ENCODE measurements around the gene FLOT2.
"Not testable (repeated sequence)": the region's sequence is repeated elsewhere in the genome, so short reads cannot be mapped to it uniquely, and the experiment has no call there.

Gene FLOT2

GRCh38 chr17:28907709-28908475, 10.4 kb upstream of the FLOT2 start:
- Mint-ChIP-seq H3K4me3 (no peak overlapping the region), H3K36me3 (ENCODE audit: low read depth) (peaks cover 27% of the 10 kb centered on the region), H3K27ac (peak overlapping the region; percentile 14), H3K9me3 (no peaks in the 10 kb centered on the region), H3K27me3 (no peaks in the 10 kb centered on the region), H3K4me1 (no peaks in the 10 kb centered on the region)
- ATAC-seq (no peak), DNase-seq (no peak)

- no peaks in the 10 kb centered on the region for H3K27me3 Mint-ChIP-seq
- no peak for DNase-seq
- peak overlapping the region; percentile 13 for H3K27ac Mint-ChIP-seq
- peaks cover 5% of the 10 kb centered on the region for H3K4me1 Mint-ChIP-seq
- ATAC-seq = no peak
- H3K9me3 Mint-ChIP-seq = no peaks in the 10 kb centered on the region
- H3K4me3 Mint-ChIP-seq = no peak overlapping the region
- peaks cover 22% of the 10 kb centered on the region for H3K36me3 Mint-ChIP-seq (ENCODE audit: low read depth)
Measured at GRCh38 chr17:28906706-28907438, 9.3 kb upstream of the FLOT2 start.

- DNase-seq (no peak), ATAC-seq (no peak)
- no peaks in the 10 kb centered on the region for H3K9me3 Mint-ChIP-seq
- peaks cover 22% of the 10 kb centered on the region for H3K36me3 Mint-ChIP-seq (ENCODE audit: low read depth)
- no peaks in the 10 kb centered on the region for H3K27me3 Mint-ChIP-seq
- H3K4me1 Mint-ChIP-seq = peaks cover 11% of the 10 kb centered on the region
- no peak overlapping the region for H3K4me3 Mint-ChIP-seq
- H3K27ac Mint-ChIP-seq = no peak overlapping the region
Measured at GRCh38 chr17:28906276-28906675, 8.7 kb upstream of the FLOT2 start.

GRCh38 chr17:28904800-28905199, 7.3 kb upstream of the FLOT2 start:
- H3K9me3 Mint-ChIP-seq = no peaks in the 10 kb centered on the region
- peaks cover 17% of the 10 kb centered on the region for H3K4me1 Mint-ChIP-seq
- DNase-seq = no peak
- no peaks in the 10 kb centered on the region for H3K27me3 Mint-ChIP-seq
- peaks cover 18% of the 10 kb centered on the region for H3K36me3 Mint-ChIP-seq (ENCODE audit: low read depth)
- no peak for ATAC-seq
- no peak overlapping the region for H3K4me3 Mint-ChIP-seq
- no peak overlapping the region for H3K27ac Mint-ChIP-seq

DNA sequence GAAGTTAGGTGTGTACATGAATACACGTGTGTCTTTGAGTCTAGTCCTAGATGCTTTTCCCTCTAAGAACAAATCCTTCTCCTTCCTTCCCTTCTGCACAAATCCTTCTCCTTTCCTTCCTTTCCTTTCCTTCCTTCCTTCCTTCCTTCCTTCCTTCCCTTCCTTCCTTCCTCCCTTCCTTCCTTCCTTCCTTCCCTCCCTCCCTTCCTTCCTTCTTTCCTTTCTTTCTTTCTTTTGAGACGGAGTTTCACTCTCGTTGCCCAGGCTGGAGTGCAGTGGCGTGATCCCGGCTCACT, 6.0 kb upstream of the FLOT2 start:
- H3K27me3 Mint-ChIP-seq, ATAC-seq, H3K9me3 Mint-ChIP-seq, DNase-seq: not testable (repeated sequence)
- peak overlapping the region; percentile 55 for H3K27ac Mint-ChIP-seq
- peaks cover 25% of the 10 kb centered on the region for H3K4me1 Mint-ChIP-seq
- H3K4me3 Mint-ChIP-seq = peak overlapping the region; percentile 58
- H3K36me3 Mint-ChIP-seq (ENCODE audit: low read depth) = peaks cover 19% of the 10 kb centered on the region

DNA sequence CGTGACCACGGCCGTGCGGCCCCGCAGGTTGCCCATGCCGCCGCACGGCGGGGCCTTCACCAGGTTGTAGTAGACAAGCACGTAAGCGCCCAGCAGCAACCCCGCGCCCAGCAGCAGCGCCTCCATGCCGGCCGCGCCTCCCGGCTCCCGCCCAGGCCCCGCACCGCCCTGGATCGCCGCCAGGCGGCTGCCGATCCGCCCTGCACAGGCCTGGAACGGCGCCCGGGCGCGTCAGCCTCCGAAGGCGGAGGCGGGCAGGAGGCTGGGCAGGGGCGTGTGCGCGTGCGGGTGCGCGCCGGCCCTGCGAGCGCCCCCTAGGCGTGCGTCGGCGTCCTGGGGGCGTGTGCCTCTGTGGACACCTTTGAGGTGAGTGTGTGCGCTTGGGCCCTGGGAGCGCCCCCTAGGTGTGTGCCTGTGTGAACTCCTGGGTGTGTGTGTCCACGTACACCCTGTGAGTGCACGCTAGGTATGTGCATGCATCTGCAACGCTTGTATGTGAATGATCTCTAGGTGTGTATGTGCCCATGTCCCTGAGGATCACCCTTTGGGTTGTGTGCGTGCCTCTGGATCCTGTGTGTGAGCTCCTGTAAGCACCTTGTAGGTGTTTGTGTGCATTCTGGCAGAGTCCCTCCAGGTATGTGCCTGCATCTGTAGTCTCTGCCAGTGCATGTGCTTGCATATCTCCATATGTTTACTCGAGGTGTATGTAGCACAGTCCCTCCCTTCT, 5.4 kb upstream of the FLOT2 start, which contains the start of gene DHRS13:
Gene DHRS13 (minus strand): TSS at position 261 of the 727 bp plus-strand sequence. CDS start 135 bp downstream, at position 126.
- Mint-ChIP-seq H3K27me3 (no peaks in the 10 kb centered on the region), H3K27ac (peak within 1 kb of the TSS; percentile 88), H3K4me3 (peak within 1 kb of the TSS; percentile 90), H3K4me1 (peaks cover 29% of the 10 kb centered on the region), H3K36me3 (ENCODE audit: low read depth) (peaks cover 19% of the 10 kb centered on the region), H3K9me3 (no peaks in the 10 kb centered on the region)
- ATAC-seq (peak; percentile 96), DNase-seq (peak; percentile 95)

GRCh38 chr17:28901866-28902818, 4.6 kb upstream of the FLOT2 start:
- no peaks in the 10 kb centered on the region for H3K9me3 Mint-ChIP-seq
- H3K36me3 Mint-ChIP-seq (ENCODE audit: low read depth) = peaks cover 19% of the 10 kb centered on the region
- no peaks in the 10 kb centered on the region for H3K27me3 Mint-ChIP-seq
- peak overlapping the region; percentile 88 for H3K27ac Mint-ChIP-seq
- peaks cover 34% of the 10 kb centered on the region for H3K4me1 Mint-ChIP-seq
- peak; percentile 10 for ATAC-seq
- peak; percentile 67 for DNase-seq
- peak overlapping the region; percentile 90 for H3K4me3 Mint-ChIP-seq

GRCh38 chr17:28900986-28901726, 3.6 kb upstream of the FLOT2 start:
- no peaks in the 10 kb centered on the region for H3K9me3 Mint-ChIP-seq
- peak overlapping the region; percentile 88 for H3K27ac Mint-ChIP-seq
- H3K36me3 Mint-ChIP-seq (ENCODE audit: low read depth) = peaks cover 19% of the 10 kb centered on the region
- H3K4me3 Mint-ChIP-seq = peak overlapping the region; percentile 90
- H3K4me1 Mint-ChIP-seq = peaks cover 41% of the 10 kb centered on the region
- no peak for DNase-seq
- ATAC-seq = no peak
- H3K27me3 Mint-ChIP-seq = no peaks in the 10 kb centered on the region

- Mint-ChIP-seq H3K4me3 (no peak overlapping the region), H3K4me1 (peaks cover 54% of the 10 kb centered on the region), H3K27ac (no peak overlapping the region), H3K36me3 (ENCODE audit: low read depth) (peaks cover 16% of the 10 kb centered on the region), H3K27me3 (no peaks in the 10 kb centered on the region), H3K9me3 (no peaks in the 10 kb centered on the region)
- DNase-seq = no peak
- no peak for ATAC-seq
Measured at GRCh38 chr17:28899212-28899815, 1.8 kb upstream of the FLOT2 start.

- H3K4me1 Mint-ChIP-seq = peaks cover 62% of the 10 kb centered on the region
- no peak overlapping the region for H3K4me3 Mint-ChIP-seq
- ATAC-seq = no peak
- no peak for DNase-seq
- H3K27me3 Mint-ChIP-seq = no peaks in the 10 kb centered on the region
- peaks cover 16% of the 10 kb centered on the region for H3K36me3 Mint-ChIP-seq (ENCODE audit: low read depth)
- no peaks in the 10 kb centered on the region for H3K9me3 Mint-ChIP-seq
- no peak overlapping the region for H3K27ac Mint-ChIP-seq
Measured at GRCh38 chr17:28898527-28898955, 1.0 kb upstream of the FLOT2 start.

DNA sequence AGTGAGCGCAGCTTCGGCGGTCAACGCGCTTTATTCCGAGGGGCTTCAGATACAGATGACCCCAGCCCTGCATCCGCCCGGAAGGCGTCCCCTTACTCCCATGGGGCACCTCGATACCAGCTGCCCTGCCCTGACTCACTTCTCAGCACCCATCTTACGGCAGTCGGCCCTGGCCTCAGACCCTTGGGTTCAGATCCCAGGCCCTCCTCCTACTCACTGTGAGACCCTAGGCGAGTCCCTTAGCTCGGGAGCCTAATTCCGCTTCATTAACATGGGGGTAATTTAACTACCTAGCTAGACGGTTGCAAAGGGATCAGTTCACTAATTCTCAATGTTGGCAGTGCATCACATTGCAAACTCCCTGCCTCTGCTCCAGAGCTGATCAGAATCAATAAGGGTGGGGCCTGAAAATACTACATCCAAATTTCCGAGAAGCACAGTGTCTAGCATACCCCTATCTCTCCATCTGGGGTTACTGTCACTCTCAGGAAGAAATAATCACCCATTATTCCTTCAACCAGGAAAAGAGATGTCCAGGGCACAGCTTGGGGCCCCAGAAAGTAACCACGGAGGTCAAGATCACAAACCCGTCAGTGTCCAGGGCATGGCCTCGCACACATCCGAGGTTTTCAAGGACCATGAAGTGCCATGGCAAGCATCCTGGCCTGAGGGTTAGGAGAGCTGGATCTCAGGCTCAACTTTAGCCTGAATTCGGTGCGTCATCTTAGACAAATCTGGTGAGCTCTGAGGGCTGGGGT, 415 bp upstream of the FLOT2 start:
- peak overlapping the region; percentile 93 for H3K27ac Mint-ChIP-seq
- H3K4me1 Mint-ChIP-seq = peaks cover 68% of the 10 kb centered on the region
- DNase-seq = peak; percentile 62
- H3K36me3 Mint-ChIP-seq (ENCODE audit: low read depth) = peaks cover 20% of the 10 kb centered on the region
- H3K27me3 Mint-ChIP-seq = no peaks in the 10 kb centered on the region
- H3K9me3 Mint-ChIP-seq = no peaks in the 10 kb centered on the region
- ATAC-seq = peak; percentile 25
- H3K4me3 Mint-ChIP-seq = peak overlapping the region; percentile 89

- ATAC-seq (no peak), DNase-seq (no peak)
- peak overlapping the region; percentile 93 for H3K27ac Mint-ChIP-seq
- peaks cover 23% of the 10 kb centered on the region for H3K36me3 Mint-ChIP-seq (ENCODE audit: low read depth)
- peaks cover 71% of the 10 kb centered on the region for H3K4me1 Mint-ChIP-seq
- H3K4me3 Mint-ChIP-seq = peak overlapping the region; percentile 89
- no peaks in the 10 kb centered on the region for H3K27me3 Mint-ChIP-seq
- no peaks in the 10 kb centered on the region for H3K9me3 Mint-ChIP-seq
Measured at GRCh38 chr17:28896491-28896883, 1.0 kb downstream of the FLOT2 start.
